PFSK-1 (cell line): ENCODE data around the gene GMDS.

Experiments
- FOXP2 ChIP-seq: optimal IDR thresholded peaks from 2 replicates; pipeline ENCODE3; 2011; ENCODE audit warnings: borderline replicate concordance, control low read depth, inconsistent platforms; ENCODE audit not compliant: insufficient read depth; ENCODE audit errors: extremely low read length, extremely low read depth
- POLR2AphosphoS5 ChIP-seq: IDR thresholded peaks from 2 replicates; pipeline ENCODE4 v1.6.1; 2012; ENCODE audit warnings: low read depth, mild to moderate bottlenecking, control low read depth, low read length, moderate library complexity
- SIN3A ChIP-seq: IDR thresholded peaks from 2 replicates; pipeline ENCODE4 v1.6.1; 2012; ENCODE audit warnings: mild to moderate bottlenecking, low read length, moderate library complexity, borderline replicate concordance; ENCODE audit not compliant: insufficient read depth
- TAF1 ChIP-seq: IDR thresholded peaks from 2 replicates; pipeline ENCODE4 v1.6.1; 2012; ENCODE audit warnings: low read length, control low read depth, borderline replicate concordance; ENCODE audit not compliant: insufficient read depth
- TF ChIP-seq, protein P1 (sequence below), 2 experiments: IDR thresholded peaks; 2 replicates each; pipeline versions ENCODE4 v1.6.1 to v1.8.0; 2011 to 2012; ENCODE audit warnings: low read depth in 2 of 2, low read length in 2 of 2, control low read depth in 1 of 2, inconsistent platforms in 1 of 2, mild to moderate bottlenecking in 1 of 2, moderate library complexity in 1 of 2; ENCODE audit not compliant: insufficient read depth in 1 of 2

Gene GMDS

DNA sequence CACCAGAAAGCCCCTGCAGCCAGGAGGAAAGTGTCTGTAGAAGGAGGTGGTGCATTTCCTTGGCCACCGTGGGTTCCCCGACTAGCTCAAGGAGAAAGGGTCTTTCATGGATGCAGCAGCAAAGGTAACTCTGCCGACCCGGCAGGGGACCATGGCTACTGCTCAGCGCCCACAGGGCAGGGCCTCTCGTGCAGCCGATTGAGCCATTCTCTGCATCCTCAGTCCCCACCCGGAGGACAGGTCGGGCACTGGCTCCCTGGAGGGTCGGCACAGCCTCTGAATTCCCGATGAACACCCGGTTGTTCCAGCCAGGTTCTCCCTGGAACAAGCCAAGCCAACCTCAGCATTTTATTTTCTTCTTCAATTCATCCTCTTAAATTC lies 659.7 kb downstream of the GMDS start:
- no peak for TF ChIP-seq FOXP2
- TF ChIP-seq SIN3A: no peak

DNA sequence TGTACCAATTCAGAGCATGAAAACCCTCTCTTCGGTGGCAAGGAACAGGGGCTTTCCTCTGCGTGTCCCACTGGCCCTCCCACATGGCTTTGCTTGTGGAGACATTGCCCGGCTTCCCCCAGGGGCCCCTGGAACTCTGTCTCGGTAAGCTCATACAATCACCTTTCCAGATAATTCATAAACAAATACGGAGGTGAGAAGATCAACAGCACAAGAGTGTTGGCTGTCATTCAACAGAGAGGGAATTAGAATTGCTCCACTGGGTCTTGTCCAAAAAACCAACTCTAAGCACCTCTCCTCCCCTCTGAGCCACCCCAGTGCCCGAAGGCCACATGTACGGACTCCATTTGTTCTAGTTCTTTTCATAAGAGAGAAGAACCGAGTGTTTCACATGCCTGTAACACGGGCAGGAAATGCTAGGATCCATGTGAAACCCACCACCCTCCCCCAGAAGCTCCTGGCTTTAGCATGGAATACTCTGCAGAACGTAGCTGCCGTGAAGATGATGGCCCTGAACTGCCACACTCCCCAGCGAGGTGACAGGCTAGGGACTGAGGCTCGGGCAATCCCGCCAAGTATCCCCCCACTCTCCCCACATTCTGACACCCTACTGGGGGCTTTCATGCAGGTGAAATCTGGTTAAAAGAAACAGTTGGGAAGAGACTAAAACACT lies 660.3 kb downstream of the GMDS start:
- TF ChIP-seq, protein P1, sequence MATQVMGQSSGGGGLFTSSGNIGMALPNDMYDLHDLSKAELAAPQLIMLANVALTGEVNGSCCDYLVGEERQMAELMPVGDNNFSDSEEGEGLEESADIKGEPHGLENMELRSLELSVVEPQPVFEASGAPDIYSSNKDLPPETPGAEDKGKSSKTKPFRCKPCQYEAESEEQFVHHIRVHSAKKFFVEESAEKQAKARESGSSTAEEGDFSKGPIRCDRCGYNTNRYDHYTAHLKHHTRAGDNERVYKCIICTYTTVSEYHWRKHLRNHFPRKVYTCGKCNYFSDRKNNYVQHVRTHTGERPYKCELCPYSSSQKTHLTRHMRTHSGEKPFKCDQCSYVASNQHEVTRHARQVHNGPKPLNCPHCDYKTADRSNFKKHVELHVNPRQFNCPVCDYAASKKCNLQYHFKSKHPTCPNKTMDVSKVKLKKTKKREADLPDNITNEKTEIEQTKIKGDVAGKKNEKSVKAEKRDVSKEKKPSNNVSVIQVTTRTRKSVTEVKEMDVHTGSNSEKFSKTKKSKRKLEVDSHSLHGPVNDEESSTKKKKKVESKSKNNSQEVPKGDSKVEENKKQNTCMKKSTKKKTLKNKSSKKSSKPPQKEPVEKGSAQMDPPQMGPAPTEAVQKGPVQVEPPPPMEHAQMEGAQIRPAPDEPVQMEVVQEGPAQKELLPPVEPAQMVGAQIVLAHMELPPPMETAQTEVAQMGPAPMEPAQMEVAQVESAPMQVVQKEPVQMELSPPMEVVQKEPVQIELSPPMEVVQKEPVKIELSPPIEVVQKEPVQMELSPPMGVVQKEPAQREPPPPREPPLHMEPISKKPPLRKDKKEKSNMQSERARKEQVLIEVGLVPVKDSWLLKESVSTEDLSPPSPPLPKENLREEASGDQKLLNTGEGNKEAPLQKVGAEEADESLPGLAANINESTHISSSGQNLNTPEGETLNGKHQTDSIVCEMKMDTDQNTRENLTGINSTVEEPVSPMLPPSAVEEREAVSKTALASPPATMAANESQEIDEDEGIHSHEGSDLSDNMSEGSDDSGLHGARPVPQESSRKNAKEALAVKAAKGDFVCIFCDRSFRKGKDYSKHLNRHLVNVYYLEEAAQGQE (IDR thresholded peaks at IDR 0.05; ENCODE audit: insufficient read depth in 1 of 2, low read depth in 2 of 2, low read length in 2 of 2): no peak

DNA sequence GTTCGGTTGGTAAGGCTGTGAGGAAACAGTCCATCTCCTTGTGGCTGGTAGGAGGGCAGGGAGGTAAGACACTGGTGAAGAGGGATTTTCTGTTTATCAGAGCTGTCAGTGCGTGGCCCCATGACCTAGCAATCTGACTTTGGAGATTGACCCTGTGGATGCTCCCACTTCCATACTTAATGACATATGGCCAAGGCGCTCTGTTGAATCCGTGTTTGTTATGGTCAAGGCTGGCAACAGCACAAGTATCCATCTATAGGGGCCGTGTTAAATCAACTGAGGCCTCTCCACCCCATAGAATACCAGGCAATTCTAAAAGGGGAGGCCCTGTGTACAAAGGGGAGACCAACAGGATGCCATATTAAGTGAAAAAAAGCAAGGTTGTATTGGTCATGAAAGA lies 661.3 kb downstream of the GMDS start:
- TF ChIP-seq, protein P1 (IDR thresholded peaks at IDR 0.05; ENCODE audit: insufficient read depth in 1 of 2, low read depth in 2 of 2, low read length in 2 of 2): no peak
- TF ChIP-seq TAF1: no peak
- no peak for TF ChIP-seq SIN3A
- TF ChIP-seq POLR2AphosphoS5: no peak
- no peak for TF ChIP-seq FOXP2

DNA sequence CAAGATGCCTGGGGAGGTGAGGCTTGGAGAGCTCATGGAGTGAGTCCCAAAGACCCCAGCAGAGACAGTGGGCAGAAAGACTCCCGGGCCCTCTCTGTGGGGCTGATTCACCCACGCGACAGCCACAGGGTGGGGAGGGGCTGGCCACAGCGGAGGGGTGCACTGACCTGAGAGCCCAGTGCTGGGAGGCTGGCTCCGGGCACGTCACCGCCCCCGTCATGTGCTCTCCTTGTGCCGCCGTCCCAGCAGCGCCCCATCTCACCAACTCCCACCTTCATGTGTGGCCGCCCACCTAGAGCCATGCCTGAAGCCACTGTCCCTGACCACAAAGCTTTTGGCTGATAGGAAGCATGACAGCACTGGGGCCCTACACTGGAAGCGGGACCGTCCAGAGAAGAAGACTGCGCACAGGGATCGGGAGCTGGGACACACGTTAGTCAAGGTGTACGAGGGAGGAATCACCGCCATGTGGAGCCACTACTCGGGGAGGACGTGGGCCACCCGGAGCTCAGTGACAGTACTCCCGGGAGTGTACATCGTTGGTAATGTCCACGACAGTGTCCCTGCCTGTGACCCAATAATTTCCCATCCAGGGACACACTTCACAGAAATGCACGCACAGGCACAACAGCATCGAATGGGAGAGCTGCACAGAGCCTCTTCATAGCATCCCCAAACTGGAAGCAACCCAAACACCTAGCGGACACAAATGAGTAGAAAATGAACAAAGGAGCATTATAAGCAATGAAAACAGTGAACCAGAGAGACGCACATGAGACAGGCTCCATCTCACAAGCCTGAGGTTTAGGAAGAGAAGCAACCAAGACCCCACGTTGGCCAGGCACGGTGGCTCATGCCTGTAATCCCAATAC lies 664.0 kb downstream of the GMDS start:
- TF ChIP-seq POLR2AphosphoS5 (no peak), FOXP2 (no peak), SIN3A (no peak), TAF1 (no peak)
- TF ChIP-seq, protein P1 (IDR thresholded peaks at IDR 0.05; ENCODE audit: insufficient read depth in 1 of 2, low read depth in 2 of 2, low read length in 2 of 2): no peak

DNA sequence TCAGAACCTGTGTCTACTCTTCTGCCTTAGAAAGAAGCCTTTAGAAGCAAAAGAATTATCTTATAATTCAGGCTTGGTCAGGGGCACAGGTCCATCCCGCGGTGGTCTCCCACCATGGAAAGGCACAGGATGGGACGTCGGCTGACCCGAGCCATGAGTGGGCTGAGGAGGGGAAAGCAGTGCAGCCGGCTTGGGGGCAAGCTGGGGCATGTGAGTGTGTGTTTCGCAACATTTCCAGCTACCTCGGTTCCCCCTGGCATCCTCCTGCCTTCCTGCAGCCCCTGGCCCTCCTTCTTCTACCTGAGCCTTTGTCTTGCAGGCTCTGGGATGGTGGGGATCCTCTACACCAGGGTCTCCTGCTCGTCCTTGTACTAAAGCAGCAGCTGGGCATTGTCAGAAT lies 664.8 kb downstream of the GMDS start:
- TF ChIP-seq TAF1 (no peak), FOXP2 (no peak), SIN3A (no peak)

DNA sequence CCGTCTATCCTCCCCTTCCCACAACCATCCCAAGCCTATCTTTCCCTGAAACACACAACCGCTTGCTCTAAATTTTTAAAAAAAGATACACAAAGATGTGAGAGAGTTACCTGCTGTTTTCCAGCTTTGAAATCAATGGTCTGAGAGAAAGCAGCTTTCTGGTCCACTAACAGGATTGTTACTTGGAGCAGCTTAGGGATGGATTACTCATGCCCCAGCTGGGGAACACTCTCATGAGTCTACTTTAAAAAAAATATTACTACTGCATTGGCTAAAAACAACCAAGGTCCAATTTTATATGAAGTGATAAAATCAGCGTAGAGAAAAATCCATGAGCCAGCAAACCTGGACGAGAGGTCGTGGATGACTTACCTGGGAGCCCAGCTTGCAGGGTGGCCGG lies 665.3 kb downstream of the GMDS start:
- TF ChIP-seq SIN3A (no peak), POLR2AphosphoS5 (no peak), TAF1 (no peak), FOXP2 (no peak)
- TF ChIP-seq, protein P1 (IDR thresholded peaks at IDR 0.05; ENCODE audit: insufficient read depth in 1 of 2, low read depth in 2 of 2, low read length in 2 of 2): no peak
